Right cardiac atrium (tissue), 5 donors: ENCODE measurements around the gene TPSAB1. TPM values are rescaled to one million over a fixed set of nuclear protein-coding genes. Genes with fewer than 3 reads are reported as not detected.
A peak's percentile ranks its signal among the peaks of the same experiment; 100 is the strongest.

Experiments used
- ATAC-seq, 2 donors: fragments of 200-7000 bp; cut with Tn5 transposase; one replicate each; pipeline versions ENCODE4 v1.8.0 to v1.9.1; 2020; ENCODE audit warnings: moderate library complexity in 2 of 2, mild to moderate bottlenecking in 1 of 2
- DNase-seq, 3 donors: peaks; one replicate each; pipeline ENCODE4 v3.0.0-alpha.2; 2020
- H3K27ac ChIP-seq: one replicate; pipeline ENCODE4 v1.5.1; 2013; ENCODE audit warnings: mild to moderate bottlenecking, low read length, control low read depth, moderate library complexity
- H3K27me3 ChIP-seq: one replicate; pipeline ENCODE4 v1.6.1; 2013; ENCODE audit not compliant: control insufficient read depth, insufficient read depth
- H3K4me1 ChIP-seq: one replicate; pipeline ENCODE4 v1.6.1; 2013; ENCODE audit warnings: low read length; ENCODE audit not compliant: control insufficient read depth, insufficient read depth
- H3K4me3 ChIP-seq: one replicate; pipeline ENCODE4 v1.5.1; 2013; ENCODE audit warnings: low read length, control low read depth
- H3K9me3 ChIP-seq: one replicate; pipeline ENCODE4 v1.6.1; 2013; ENCODE audit warnings: low read length; ENCODE audit not compliant: control insufficient read depth
- WGBS: extraction: QIAGEN DNeasy Blood & Tissue Kit; methylation state at CpG from one replicate; pipeline ENCODE4 v1.1.7; 2013; 5-methylcytosine and 5-hydroxymethylcytosine counted together
- intact Hi-C, 4 donors: fragments of 100-400 bp; cut with DNase I; formaldehyde crosslinking; loops; one replicate each; pipeline versions ENCODE4 v1.11.0 to v1.14.0; 2022 to 2023
- polyA plus RNA-seq: library from polyadenylated mRNA; stranded (reverse); fragments of 200-250 nt; gene quantifications from one replicate; pipeline ENCODE4 v1.2.3, GENCODE V29; 2013
- total RNA-seq, 4 donors: library from RNA; stranded (reverse); fragmentation: NEBNext Ultra II Directional; extraction: Animal tissue kit (Norgen Biotek cat#: 25700); gene quantifications; one replicate each; pipeline ENCODE4 v1.2.1, GENCODE V29; 2021
- donor health status: healthy with polysubstance abuse.
- donor health status: DM: no; HTN: yes; CAD: no.
- donor health status: DM: no; HTN: no; CAD: no.
- donor health status: DM: no; HTN: yes; CAD: no; lungs with severe emphysema.
- donor health status: DM: yes; HTN: yes; CAD: no.

The TPSAB1 gene
- total and polyA plus RNA-seq, 5 donors = 1.2 to 8.3 (median 4.5) TPM

DNA sequence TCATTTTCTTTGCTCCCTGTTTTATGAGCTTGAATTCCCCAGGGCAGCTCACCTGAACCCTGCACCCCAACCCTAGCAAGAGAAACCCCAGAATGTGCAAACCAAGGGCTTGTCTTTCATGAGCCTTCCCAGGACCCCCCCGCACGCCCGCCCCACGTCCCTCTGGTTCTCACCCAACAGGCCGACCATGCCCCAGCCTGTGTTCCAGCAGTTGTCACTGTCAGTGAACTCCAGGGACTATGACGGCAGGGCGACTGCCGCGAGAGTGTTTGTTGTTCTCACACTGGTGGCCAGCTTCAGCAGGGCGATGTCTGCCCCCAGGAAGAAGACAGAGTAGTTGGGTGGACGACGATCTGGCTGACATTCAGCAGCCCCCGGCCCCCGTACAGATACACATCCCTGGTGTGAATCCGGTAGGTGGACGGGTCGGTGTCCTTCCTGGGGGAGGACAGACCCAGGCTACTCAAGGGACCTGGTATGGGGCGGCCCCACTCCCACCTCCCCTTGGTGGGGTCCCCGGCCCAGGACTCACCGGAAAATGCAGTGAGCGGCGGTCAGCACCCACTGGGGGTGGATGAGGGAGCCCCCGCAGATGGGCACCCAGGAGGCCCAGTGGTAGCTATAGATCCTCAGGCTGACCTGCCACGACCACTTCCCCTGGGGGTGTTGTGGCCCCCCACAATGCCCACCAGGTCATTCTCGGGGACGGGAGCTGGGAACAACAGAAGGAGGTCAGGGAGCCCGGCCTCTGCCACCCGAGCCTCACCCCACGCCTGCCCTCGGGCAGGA is 35.5 kb downstream of the TPSAB1 start:
- peak in 1 of 3 donors; percentile 50 for DNase-seq
- H3K9me3 ChIP-seq = no peaks in the 10 kb centered on the region
- no peak overlapping the region for H3K4me3 ChIP-seq
- no peak overlapping the region for H3K27ac ChIP-seq
- H3K27me3 ChIP-seq = no peaks in the 10 kb centered on the region
- ATAC-seq = no peak
- intact Hi-C loops = no loop called here
- WGBS = 66% methylated on average over 30 of the region's 30 CpGs
- H3K4me1 ChIP-seq = no peaks in the 10 kb centered on the region

DNA sequence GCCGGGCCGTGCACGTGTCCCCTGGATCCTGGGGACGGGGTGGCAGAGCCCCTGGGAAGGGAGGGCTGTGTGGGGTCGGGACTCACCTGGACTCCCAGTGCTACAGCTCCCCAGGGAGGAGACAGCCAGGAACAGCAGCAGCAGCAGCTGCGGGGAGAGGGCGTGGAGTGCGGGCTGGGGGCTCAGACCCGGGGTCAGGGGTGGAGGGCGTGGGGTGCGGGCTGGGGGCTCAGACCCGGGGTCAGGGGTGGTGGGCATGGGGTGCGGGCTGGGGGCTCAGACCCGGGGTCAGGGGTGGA is 36.0 kb downstream of the TPSAB1 start:
- ATAC-seq (no peak), DNase-seq (no peak)
- Histone ChIP-seq H3K27me3 (no peaks in the 10 kb centered on the region), H3K4me1 (no peaks in the 10 kb centered on the region), H3K27ac (no peak overlapping the region), H3K4me3 (no peak overlapping the region), H3K9me3 (no peaks in the 10 kb centered on the region)
- WGBS = 84% methylated on average over 14 of the region's 14 CpGs
- intact Hi-C loops = no loop called here

DNA sequence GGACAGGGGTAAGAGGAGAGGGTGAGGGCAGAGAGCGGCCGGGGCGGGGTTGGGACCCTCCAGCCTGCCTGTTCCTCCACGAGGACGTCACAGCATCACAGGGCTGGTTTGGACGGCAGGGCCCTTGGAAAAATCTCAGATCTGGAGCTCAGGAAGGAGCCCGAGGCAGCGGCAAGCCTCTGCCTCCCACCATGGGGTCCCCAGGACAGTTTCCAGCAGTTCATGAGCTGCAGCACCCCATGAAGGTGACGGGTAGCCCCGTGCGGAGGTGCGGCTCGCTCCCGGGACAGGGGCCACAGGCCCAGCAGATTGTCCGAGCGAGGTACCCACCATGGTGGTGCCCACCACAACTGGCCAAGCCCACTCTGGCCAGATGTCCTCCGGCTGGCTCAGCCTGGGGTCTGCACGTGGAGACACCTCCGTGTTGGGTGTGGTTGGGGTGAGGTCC is 36.7 kb downstream of the TPSAB1 start:
- no peaks in the 10 kb centered on the region for H3K27me3 ChIP-seq
- WGBS = 76% methylated on average over 19 of the region's 19 CpGs

DNA sequence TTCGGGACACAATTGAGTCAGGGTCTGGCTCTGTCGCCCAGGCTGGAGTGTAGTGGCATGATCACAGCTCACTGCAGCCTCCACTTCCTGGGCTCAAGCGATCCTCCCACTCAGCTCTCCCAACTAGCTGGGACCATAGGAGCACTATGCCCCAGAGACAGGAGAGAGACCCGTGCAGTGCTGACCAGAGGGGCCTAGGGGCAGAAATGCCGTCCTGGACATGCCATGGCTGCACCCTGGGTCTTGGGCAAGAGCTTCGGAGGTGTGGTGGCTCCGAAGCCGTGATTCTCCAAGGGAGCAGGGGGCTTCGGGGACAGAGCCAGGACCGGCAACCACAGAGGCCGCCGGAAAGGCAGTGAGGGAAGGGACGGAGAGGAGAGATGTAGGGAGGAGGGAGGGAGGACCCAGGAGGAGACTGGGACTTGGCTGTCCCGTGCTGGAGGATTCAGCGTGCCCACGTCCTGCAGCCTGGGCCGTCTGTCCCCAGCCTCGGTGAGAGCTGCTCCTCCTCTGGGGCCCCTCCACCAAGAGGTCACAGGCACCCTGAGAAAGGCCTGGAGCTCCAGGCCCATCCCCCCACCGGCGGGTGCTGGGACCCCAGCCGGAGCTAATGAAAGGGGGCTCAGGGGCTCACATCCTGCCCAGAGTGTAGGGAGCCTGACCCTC is 37.2 kb downstream of the TPSAB1 start:
- Histone ChIP-seq H3K27me3 (no peaks in the 10 kb centered on the region), H3K9me3 (no peaks in the 10 kb centered on the region), H3K4me1 (no peaks in the 10 kb centered on the region), H3K27ac (no peak overlapping the region), H3K4me3 (no peak overlapping the region)
- peak in 1 of 3 donors; percentile 40 for DNase-seq
- intact Hi-C loops = no loop called here
- no peak for ATAC-seq
- 36% methylated on average over 21 of the region's 21 CpGs for WGBS

More for the DNA sequence above, 36.7 kb downstream of the TPSAB1 start:
- intact Hi-C loops = no loop called here
- Histone ChIP-seq H3K4me1 (no peaks in the 10 kb centered on the region), H3K4me3 (no peak overlapping the region), H3K27ac (no peak overlapping the region), H3K9me3 (no peaks in the 10 kb centered on the region)
- peak in 1 of 3 donors; percentile 49 for DNase-seq
- no peak for ATAC-seq

DNA sequence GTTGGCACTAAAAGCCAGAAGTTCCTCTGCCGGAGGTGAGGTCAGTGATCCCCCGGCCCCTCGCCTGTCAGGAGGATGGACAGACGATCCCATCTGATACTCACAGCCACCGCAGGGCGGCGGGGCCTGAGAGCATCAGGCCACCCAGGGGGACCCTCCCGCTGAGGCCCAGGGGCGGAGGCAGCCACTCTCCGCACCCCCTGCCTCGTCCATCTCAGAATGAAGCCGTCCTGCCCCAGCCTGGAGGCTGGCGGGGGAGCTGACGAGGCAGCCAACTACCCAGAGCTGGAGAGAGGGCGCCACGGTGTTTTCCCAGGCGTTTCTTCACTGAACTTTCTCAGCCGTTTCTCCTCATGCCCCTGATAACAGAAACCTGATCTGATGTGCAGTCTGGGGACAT is 38.0 kb downstream of the TPSAB1 start:
- Histone ChIP-seq H3K4me3 (no peak overlapping the region), H3K4me1 (no peaks in the 10 kb centered on the region), H3K27ac (no peak overlapping the region), H3K27me3 (no peaks in the 10 kb centered on the region), H3K9me3 (no peaks in the 10 kb centered on the region)
- ATAC-seq (no peak), DNase-seq (peak in 1 of 3 donors; percentile 37)
- intact Hi-C loops = no loop called here
- WGBS = 17% methylated on average over 18 of the region's 18 CpGs

DNA sequence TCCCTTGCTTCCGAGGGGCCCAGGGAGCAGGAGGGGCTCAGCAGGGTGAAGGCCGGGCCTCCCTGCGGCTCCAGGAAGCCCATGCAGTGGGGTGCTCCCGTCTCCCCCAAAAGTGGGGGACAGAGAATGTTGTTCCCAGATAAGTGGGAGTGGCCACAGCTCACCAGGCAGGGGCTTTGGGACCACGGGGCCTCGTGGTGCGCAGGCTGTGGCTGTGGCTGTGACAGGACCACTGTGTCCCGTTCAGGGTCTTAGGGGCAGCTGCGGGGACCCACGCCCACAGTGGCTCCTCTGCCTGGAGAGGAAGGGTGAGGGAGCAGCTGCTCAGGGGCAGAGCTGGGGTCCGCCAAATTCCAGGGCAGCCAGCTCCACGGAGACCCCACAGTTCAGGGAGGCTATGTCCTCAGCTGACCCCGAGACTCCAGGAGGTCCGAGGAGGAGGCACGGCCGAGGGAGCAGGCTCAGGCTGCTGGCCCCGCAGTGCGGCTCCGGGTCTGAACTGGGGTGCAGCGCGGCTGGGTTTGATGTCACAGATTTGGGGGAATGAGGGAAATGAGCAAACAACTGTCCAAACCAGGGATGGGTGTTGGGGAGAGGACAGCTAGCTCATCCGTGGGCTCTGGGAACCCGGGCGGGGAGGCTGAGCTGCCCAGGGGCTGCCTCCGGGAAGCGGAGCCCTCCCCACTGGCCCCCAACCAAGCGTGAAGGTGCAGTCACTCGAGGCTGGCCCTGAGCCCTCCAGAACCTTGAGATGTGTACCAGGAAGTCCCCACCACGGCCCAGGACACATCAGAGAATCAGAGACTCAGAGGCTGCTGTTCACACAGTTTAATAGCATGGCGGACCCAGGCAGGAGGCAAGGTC is 38.8 kb downstream of the TPSAB1 start:
- ATAC-seq (no peak), DNase-seq (peak in 1 of 3 donors; percentile 35)
- H3K4me1 ChIP-seq = no peaks in the 10 kb centered on the region
- WGBS = 76% methylated on average over 30 of the region's 30 CpGs
- H3K9me3 ChIP-seq = no peaks in the 10 kb centered on the region
- intact Hi-C loops = no loop called here
- no peaks in the 10 kb centered on the region for H3K27me3 ChIP-seq
- no peak overlapping the region for H3K4me3 ChIP-seq
- no peak overlapping the region for H3K27ac ChIP-seq

DNA sequence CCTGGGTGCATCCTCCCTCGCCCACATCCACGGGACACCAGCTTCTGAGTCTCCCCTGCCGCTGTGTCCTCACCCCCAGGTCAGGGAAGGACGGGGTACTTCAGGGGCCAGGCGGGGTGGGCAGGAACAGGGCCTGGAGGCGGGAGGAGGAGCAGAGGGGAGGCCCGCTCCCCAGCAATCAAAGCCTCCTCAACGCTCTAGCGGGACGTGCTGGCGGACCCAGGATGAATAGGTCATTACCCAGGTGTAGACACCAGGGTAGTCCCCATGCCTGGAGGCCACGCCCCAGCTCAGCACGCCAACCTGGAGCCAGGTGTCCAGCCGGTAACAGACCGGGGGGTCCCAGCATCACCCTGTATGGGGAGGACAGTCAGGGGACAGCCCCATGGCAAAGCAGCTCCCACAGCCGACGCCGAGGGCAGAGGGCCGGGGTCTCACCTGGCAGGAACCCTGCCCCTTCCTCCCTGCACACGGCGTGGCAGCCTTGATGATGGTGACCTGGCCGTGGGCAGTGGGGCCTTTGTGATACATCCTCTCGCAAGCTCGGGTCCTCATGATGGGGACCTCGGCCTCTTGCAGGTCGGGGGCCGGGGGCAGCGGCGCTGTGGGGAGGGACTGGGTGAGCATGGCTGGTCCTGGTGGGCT is 39.6 kb downstream of the TPSAB1 start:
- Histone ChIP-seq H3K4me3 (no peak overlapping the region), H3K4me1 (no peaks in the 10 kb centered on the region), H3K27ac (no peak overlapping the region), H3K27me3 (no peaks in the 10 kb centered on the region), H3K9me3 (no peaks in the 10 kb centered on the region)
- peak in 1 of 3 donors; percentile 32 for DNase-seq
- WGBS = 85% methylated on average over 29 of the region's 29 CpGs
- intact Hi-C loops = no loop called here
- no peak for ATAC-seq

DNA sequence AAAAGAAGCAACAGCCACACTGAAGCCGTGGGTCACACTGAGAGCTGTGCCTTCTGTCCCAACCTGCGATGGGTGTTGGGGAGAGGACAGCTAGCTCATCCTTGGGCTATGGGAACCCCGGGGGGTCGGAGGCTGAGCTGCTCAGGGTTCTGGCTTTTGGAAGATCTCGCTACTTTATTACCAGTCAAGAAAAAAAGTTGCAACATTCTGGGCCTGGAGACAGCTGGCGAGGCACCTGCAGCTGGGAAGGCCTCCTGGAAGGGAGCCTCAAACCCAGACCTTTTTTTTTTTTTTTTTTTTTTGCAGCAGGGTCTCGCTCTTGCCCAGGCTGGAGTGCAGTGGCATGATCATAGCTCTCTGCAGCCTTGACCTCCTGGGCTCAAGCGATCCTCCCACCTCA is 40.3 kb downstream of the TPSAB1 start:
- H3K9me3 ChIP-seq = no peaks in the 10 kb centered on the region
- no peak overlapping the region for H3K27ac ChIP-seq
- ATAC-seq = no peak
- DNase-seq = peak in 1 of 3 donors; percentile 35
- H3K27me3 ChIP-seq = no peaks in the 10 kb centered on the region
- no peak overlapping the region for H3K4me3 ChIP-seq
- H3K4me1 ChIP-seq = no peaks in the 10 kb centered on the region
- 75% methylated on average over 8 of the region's 8 CpGs for WGBS
- intact Hi-C loops = no loop called here

DNA sequence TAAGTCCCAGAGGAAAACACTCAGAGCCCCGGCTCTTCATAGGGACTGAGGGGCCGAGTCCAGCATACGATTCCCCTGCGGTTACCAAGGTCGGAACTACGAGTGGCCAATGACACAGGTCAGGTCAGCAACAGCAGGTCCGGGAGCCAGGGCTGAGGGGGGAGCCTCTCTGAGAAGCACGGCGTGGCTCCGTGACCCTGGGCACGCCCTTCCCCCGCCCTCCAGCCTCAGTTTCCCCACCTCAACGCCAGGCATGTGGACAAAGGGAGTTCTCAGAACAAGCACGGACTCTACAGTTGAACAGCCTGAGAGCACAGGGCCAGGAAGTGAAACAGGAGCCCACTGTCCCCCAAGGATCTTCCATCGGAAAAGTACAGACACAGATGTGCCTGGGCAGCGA is 41.0 kb downstream of the TPSAB1 start:
- no peak overlapping the region for H3K27ac ChIP-seq
- intact Hi-C loops = no loop called here
- no peak overlapping the region for H3K4me3 ChIP-seq
- DNase-seq (peak in 1 of 3 donors; percentile 24), ATAC-seq (no peak)
- H3K4me1 ChIP-seq = no peaks in the 10 kb centered on the region
- no peaks in the 10 kb centered on the region for H3K9me3 ChIP-seq
- WGBS = 79% methylated on average over 16 of the region's 16 CpGs
- H3K27me3 ChIP-seq = no peaks in the 10 kb centered on the region

DNA sequence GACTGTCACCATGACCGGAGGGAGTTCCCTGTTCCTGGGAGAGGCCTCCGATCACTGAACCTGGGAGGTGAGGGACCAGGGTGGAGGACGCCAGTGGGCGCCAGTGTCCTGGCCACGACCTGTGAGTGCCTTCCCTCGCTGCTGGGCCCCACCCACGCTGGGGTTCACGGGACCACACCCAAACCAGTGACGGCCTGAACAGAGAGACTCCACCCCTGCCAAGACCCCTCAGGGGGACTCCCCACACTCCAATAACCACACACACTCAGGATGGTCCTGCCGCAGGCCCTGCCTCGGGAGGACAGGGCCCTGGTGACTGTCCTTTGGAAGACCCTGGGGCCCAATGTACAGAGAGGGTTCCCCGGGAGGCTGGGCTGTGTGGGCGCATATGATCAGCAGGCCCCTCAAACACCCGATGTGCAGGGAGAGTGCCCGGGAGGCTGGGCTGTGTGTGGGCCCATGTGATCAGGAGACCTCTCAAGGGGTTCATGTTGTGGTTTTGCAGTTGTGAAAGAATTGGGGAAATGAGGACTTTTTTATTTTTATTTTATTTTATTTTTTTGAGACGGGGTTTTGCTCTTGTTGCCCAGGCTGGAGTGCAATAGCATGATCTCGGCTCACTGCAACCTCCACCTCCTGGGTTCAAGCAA is 41.9 kb downstream of the TPSAB1 start:
- 82% methylated on average over 17 of the region's 17 CpGs for WGBS
- ATAC-seq = no peak
- no peaks in the 10 kb centered on the region for H3K9me3 ChIP-seq
- no peak for DNase-seq
- no peak overlapping the region for H3K27ac ChIP-seq
- H3K27me3 ChIP-seq = no peaks in the 10 kb centered on the region
- H3K4me1 ChIP-seq = no peaks in the 10 kb centered on the region
- H3K4me3 ChIP-seq = no peak overlapping the region
- intact Hi-C loops = no loop called here
